NCI-H2081 (cell line): ENCODE results near the gene NENF.
A peak's percentile ranks its signal among the peaks of the same experiment; 100 is the strongest.

Experiments used
- DNase-seq, 2 experiments: peaks; one replicate each; lab custom pipeline; 2025; lab: John Stamatoyannopoulos, UW

The NENF gene

GRCh38 chr1:212482006-212482636 lies 49.4 kb downstream of the NENF start:
- DNase-seq = no peak

- no peak for DNase-seq
Observed at GRCh38 chr1:212482637-212483441, 50.1 kb downstream of the NENF start.

GRCh38 chr1:212484701-212485570 lies 52.2 kb downstream of the NENF start:
- DNase-seq = no peak

GRCh38 chr1:212485571-212485912 lies 52.8 kb downstream of the NENF start:
- no peak for DNase-seq

DNA sequence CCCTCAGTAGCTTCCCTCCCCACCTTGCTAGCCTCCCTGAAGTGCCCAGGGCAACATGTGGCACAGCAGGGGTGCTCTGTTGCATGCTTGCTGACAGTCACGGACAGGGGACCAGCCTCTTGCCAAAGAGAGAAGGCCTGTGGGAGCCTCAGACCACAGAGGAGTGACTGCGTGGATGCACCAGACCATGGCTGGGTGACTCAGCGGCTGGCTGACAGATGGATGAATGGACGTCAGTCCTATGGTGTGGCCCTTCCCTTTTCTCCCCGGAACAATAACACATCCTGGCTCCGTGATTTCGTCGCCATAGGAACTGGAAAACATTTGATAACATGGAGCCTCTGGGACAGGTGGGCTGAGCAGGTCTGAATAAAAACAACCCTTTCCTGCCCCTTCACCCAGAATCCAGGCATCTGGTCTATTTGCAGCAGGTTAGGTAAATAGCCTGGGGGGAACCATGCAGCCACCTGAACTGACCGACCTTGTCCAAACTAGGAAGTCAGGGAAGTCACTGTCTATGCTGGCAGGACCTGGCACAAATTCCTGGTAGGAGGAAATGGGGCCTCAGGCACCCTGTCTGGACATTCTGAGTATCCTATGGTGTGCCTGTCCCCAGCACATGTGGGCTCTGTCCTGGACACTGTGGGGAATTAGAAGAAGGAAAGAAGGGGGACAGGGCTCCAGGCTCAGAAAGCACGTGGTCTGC lies 53.3 kb downstream of the NENF start:
- DNase-seq = peak; percentile 94 to 96

GRCh38 chr1:212486619-212486975 lies 53.9 kb downstream of the NENF start:
- DNase-seq = no peak

DNA sequence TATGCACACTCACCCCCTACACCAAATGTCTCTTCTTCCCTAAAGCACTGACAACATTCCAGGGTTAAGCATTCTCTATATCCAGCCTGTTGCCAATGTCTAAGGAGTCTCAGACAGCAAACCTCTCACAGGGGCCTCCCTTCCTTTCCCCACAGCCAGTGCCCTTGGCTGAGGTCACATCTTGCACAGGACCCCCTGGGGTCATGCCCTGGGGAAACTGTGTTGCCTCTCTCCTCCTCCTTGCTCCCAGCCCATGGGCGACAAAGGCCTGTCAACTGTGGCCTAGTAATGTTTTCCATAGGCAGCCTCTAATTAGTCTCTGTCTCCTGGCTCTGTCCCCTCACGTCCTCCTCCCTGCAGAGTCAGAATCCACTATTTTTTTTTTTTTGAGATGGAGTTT lies 54.6 kb downstream of the NENF start:
- DNase-seq = no peak

DNA sequence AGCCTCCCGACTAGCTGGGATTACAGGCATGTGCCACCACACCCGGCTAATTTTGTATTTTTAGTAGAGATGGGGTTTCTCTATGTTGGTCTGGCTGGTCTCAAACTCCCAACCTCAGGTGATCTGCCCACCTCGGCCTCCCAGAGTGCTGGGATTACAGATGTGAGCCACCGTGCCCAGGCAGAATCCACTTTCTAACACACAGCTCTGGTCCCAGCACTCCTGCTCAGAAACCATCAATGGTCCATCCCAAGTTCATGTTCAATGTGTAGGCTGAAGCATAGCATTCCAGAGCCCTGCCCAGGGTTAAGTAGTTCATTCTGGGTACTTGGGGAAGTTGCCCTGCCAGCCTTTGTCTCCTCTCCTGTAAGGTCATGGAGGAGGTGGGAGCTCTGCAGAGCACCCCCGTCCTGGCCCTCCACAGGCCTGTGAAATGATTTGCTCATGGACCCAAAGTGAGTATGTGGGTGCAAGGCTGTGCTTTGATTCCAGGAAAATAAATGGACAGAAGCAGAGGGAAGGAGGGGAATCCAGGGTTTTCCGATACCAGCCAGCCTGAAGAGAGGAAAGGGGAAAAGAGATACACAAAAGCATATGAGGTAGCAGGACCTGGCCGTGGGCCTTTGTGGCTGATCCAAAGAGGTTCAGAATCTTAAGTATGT lies 55.2 kb downstream of the NENF start:
- DNase-seq = no peak

DNA sequence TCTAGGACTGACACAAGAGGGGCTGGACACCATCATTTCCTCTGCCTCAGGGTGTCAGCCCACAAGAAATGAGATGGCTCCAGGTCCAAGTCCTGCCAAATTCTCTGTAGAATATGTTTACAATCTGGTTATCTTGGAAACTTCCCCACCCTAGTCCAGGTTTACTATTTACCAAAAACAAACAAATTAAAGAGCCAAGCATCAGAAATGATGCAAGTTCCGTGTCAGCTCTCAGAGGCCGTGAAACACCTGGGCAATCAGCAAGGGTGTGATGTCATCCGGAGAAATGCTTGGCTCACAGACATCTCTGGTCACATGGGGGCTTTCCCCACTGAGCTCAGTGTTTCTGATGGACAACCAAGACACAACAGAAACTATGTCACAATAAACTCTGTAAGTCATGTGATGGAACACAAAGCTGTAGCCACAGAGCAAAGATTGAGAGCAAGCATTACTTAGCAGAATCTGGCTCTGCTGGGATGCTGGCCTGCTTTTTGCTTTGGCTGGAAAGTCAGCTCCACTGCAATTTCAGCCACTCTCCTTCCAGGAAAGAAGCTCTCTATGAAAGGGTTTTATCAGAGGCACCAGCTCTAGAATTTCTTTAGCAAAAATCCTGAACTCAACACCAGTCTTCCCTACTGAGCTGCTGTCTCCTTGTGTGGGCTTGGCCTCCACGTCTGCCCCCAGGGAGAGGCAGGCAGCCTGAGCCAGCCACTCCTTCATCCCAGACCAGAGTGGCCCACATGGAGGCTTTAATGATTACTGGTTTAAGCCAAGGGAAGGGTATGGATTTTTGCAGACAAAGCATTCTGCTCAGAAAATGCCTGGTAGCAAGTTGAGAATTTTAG lies 55.9 kb downstream of the NENF start:
- peak in 1 of 2 experiments; percentile 68 for DNase-seq

DNA sequence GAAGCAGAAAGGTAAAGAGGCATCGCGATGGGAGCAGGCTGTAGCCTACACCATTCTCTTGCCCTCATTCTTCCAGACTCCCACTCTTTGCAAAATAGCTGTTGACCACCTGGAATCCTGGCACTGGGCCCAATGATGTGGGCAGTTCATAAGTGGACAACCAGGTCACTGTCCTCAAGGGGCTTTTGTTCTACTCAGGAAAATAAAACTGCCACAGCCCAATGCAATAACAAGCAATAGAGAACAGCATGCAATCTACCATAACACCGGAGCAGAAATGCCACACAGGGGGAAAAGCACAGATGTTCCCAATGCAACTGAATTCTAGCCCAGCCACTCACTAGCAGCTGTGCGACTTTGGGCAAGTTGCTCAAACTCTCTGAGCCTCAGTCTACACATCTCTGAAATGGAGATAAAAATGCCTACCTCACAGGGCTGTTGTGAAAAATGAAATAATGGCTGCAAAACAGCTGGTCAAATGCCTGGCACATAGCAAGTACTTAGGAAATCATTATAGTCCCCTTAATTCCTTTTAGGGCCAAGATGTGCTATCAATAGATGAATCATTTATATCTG lies 56.7 kb downstream of the NENF start:
- no peak for DNase-seq

- peak in 1 of 2 experiments; percentile 60 for DNase-seq
Observed at GRCh38 chr1:212490276-212490675, 57.6 kb downstream of the NENF start.

DNA sequence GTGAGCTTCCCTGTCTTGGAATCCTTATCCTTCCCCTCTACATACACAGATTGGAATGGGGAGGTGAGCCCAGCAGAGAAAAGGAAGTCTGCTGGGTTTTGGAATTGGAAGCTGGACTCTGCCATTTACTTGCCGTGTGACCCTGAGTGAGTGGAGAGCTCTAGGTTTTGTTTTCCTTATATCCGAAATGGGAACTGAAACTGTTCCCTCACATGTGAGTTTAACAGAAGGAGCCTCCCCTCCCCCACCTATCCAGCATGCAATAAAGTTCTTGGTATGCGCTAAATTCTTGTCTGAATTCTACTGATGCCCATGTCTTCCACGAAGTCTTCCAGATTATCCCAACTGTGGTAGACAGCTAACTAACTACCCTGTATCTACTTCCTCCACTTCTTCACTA lies 58.7 kb downstream of the NENF start:
- no peak for DNase-seq
